Common myeloid progenitor, CD34-positive (primary cell): ENCODE measurements around the gene NUDT17.

Experiments used
- CTCF ChIA-PET: fragments of 350-600 bp; sonication (Branson Sonifier 250); formaldehyde crosslinking; loops from one replicate; lab custom pipeline; 2021; ENCODE audit warnings: antibody characterized with exemption; lab: Charles Lee
- POLR2A ChIA-PET: fragments of 350-600 bp; sonication (Branson Sonifier 250); formaldehyde crosslinking; loops from one replicate; lab custom pipeline; 2021; ENCODE audit warnings: antibody characterized with exemption; lab: Charles Lee
- DNase-seq, 3 donors: peaks; one replicate each; pipeline versions ENCODE4 v3.0.0 to v3.0.0-alpha.2; 2013
- H3K27ac ChIP-seq, 2 experiments: 1 replicate in 1 of 2; 2 replicates in 1 of 2; pipeline ENCODE4 v1.7.0; 2013; ENCODE audit warnings: inconsistent platforms in 2 of 2, low read length in 2 of 2, mild to moderate bottlenecking in 2 of 2, low read depth in 1 of 2, moderate library complexity in 1 of 2; ENCODE audit not compliant: severe bottlenecking in 2 of 2, insufficient read depth in 1 of 2, poor library complexity in 1 of 2
- H3K27me3 ChIP-seq, 5 experiments: replicated peaks in 2 of 5; 1 replicate in 3 of 5; 2 replicates in 2 of 5; pipeline versions ENCODE4 v1.6.1 to v1.7.0; 2013; ENCODE audit warnings: low read length in 4 of 5, mild to moderate bottlenecking in 2 of 5, moderate library complexity in 2 of 5, inconsistent platforms in 1 of 5; ENCODE audit not compliant: insufficient read depth in 5 of 5, control insufficient read depth in 4 of 5
- H3K36me3 ChIP-seq, 4 experiments: 1 replicate in 2 of 4; 2 replicates in 2 of 4; pipeline versions ENCODE4 v1.6.1 to v1.7.0; 2013; ENCODE audit warnings: low read length in 3 of 4, control low read depth in 1 of 4, mild to moderate bottlenecking in 1 of 4; ENCODE audit not compliant: control insufficient read depth in 4 of 4, insufficient read depth in 4 of 4
- H3K4me1 ChIP-seq, 4 experiments: 1 replicate in 3 of 4; 2 replicates in 1 of 4; pipeline versions ENCODE4 v1.6.1 to v1.7.1; 2013; ENCODE audit warnings: low read length in 3 of 4, mild to moderate bottlenecking in 3 of 4, control low read depth in 1 of 4, inconsistent platforms in 1 of 4, moderate library complexity in 1 of 4; ENCODE audit not compliant: control insufficient read depth in 4 of 4, insufficient read depth in 4 of 4; ENCODE audit errors: control extremely low read depth in 1 of 4
- H3K4me3 ChIP-seq, 7 experiments: 1 replicate in 4 of 7; 2 replicates in 3 of 7; pipeline versions ENCODE4 v1.5.1 to v1.7.0; 2013; ENCODE audit warnings: mild to moderate bottlenecking in 7 of 7, low read length in 6 of 7, moderate library complexity in 6 of 7, inconsistent platforms in 2 of 7, low read depth in 2 of 7, control low read depth in 1 of 7; ENCODE audit not compliant: insufficient read depth in 4 of 7, control insufficient read depth in 1 of 7; ENCODE audit errors: extremely low read depth in 1 of 7
- H3K9me3 ChIP-seq, 5 experiments: 1 replicate in 4 of 5; 2 replicates in 1 of 5; pipeline versions ENCODE4 v1.6.1 to v1.7.1; 2013; ENCODE audit warnings: low read length in 4 of 5, mild to moderate bottlenecking in 2 of 5, inconsistent platforms in 1 of 5, low read depth in 1 of 5, moderate library complexity in 1 of 5; ENCODE audit not compliant: control insufficient read depth in 4 of 5, insufficient read depth in 2 of 5; ENCODE audit errors: control extremely low read depth in 1 of 5
- WGBS: methylation state at CpG from one replicate; pipeline ENCODE4 v1.1.5; 2013; ENCODE audit not compliant: insufficient coverage; 5-methylcytosine and 5-hydroxymethylcytosine counted together

NUDT17 gene

DNA sequence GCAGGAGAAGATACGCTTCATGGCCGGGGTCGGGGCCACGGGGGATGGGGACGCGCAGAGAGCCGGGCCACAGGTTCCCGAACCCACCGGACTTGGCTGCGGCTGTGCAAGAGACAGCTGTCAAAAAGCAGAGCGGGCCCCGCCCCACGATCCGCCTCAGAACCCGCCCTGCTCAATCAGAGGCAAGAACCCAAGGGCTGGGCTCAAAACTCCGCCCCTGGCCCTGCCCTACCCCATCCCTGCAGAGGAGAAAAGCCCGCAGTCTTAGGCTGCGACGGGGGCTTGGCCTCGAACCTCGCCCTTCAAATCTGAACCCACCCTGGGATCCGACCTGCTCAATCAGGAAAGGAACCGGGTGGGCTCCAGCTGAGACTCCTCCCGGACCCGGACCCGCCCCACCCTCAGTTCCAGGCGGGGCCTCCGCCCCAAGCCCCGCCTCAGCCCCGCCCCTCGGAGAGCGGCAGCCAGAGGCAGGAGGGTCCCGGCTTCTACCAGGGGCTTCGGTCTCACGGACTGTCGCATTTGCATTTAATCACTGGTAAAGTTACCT lies 40.4 kb downstream of the NUDT17 start, which contains the start of gene ANKRD35:
Gene ANKRD35, minus strand, starts transcription at position 129 of the 550 bp plus-strand sequence. Its CDS starts 108 bp downstream, at position 21.
- H3K4me3 ChIP-seq = peak within 1 kb of the TSS; percentile 46 to 90 (median 74)
- no peaks in the 10 kb centered on the region for H3K36me3 ChIP-seq
- ChIA-PET POLR2A (interaction anchor here (0.6 kb wide), 2 partner anchors 9 to 133 kb away, joined by 5 to 6 read pairs; no protein-coding TSS in a partner anchor), CTCF (interaction anchor here (0.7 to 3.5 kb wide), 8 partner anchors 14 to 40 kb away, joined by 3 to 12 read pairs (median 5); partner anchors contain the start of genes ITGA10, NUDT17 and PIAS3)
- no peaks in the 10 kb centered on the region for H3K9me3 ChIP-seq
- no peak within 1 kb of the TSS for H3K27ac ChIP-seq
- peak; percentile 69 to 85 (median 84) for DNase-seq
- WGBS = under 1% methylated on average over 19 of the region's 36 CpGs
- H3K4me1 ChIP-seq = peaks cover 0 to 11% (median 9%) of the 10 kb centered on the region in 4 experiments
- H3K27me3 ChIP-seq = peaks cover 0 to 12% (median 2%) of the 10 kb centered on the region in 5 experiments

DNA sequence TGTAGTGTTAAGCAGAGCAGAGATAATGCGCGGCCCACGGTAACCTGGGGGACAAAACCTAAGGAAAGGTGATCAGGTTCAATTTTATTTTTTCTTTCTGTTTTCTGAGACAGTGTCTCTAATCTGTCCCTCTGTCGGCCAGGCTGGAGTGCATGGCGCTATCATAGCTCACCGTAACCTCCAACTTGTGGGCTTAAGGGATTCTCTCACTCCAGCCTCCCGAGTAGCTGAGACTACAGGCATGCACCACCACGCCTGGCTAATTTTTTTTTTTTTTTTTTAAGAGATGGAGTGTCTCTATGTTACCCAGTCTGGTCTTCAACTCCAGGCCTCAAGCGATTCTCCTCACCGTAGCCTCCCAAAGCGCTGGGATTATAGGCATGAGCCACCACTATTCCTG lies 41.0 kb downstream of the NUDT17 start:
- peaks cover 0 to 11% (median 9%) of the 10 kb centered on the region in 4 experiments for H3K4me1 ChIP-seq

DNA sequence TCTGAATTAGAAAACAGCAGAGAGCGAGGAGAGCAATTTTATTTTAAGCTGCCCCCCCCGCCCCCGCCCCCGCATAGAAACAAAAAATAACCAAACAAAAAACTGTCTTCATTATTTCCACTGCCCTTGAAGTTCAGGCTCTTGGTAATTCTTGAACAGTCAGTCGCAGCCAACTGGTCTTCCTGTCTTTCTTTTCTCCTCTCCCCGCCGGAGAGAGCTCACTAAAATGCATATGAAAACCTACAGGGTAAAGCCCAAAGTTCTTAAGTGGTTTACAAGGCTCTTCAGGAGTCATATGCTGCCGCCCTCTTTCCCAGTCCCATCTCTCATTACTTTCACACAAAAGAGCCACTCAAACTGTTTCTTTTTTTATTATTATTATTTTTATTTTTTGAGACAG lies 41.4 kb downstream of the NUDT17 start:
- POLR2A ChIA-PET = interaction anchor here (0.5 kb wide), 1 partner anchor 54 kb away, joined by 5 read pairs; no protein-coding TSS in a partner anchor
- CTCF ChIA-PET = interaction anchor here (1.3 to 1.9 kb wide), 2 partner anchors 18 to 28 kb away, joined by 3 to 6 read pairs; partner anchors contain the start of gene PIAS3

More for the DNA sequence above, 41.0 kb downstream of the NUDT17 start:
- peak in 2 of 3 donors; percentile 22 to 44 for DNase-seq
- WGBS = 71% methylated on average over 7 of the region's 11 CpGs
- no peaks in the 10 kb centered on the region for H3K36me3 ChIP-seq
- H3K27ac ChIP-seq = no peak overlapping the region
- CTCF ChIA-PET = interaction anchor here (1.3 to 1.9 kb wide), 3 partner anchors 17 to 28 kb away, joined by 3 to 6 read pairs (median 5); partner anchors contain the start of gene PIAS3
- H3K4me3 ChIP-seq = peak overlapping the region in 6 of 7 experiments; percentile 65 to 90 (median 78)
- POLR2A ChIA-PET = interaction anchor here (0.5 to 0.6 kb wide), 2 partner anchors 54 to 132 kb away, joined by 5 read pairs; no protein-coding TSS in a partner anchor
- H3K9me3 ChIP-seq = no peaks in the 10 kb centered on the region
- H3K27me3 ChIP-seq = peaks cover 0 to 12% (median 2%) of the 10 kb centered on the region in 5 experiments

DNA sequence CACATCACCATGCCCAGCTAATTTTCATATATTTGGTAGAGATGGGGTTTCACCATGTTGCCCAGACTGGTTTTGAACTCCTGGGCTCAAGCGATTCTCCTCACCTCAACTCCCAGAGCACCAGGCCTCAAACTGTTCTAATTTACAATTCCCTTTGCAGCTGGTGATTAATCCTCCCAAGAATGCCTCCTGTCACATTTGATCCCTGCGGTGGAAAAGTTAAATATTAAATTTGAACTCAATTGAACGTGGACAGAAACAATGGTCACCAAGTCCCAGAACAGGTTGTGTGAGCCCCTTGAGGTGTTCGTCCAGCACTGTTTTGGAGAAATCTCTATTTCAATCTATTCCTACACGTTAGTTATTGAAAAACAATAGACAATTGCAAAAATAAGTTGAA lies 42.2 kb downstream of the NUDT17 start:
- peaks cover 0 to 24% (median 17%) of the 10 kb centered on the region in 4 experiments for H3K4me1 ChIP-seq
- no peaks in the 10 kb centered on the region for H3K9me3 ChIP-seq
- CTCF ChIA-PET = interaction anchor here (1.0 kb wide), 1 partner anchor 23 kb away, joined by 4 read pairs; no protein-coding TSS in a partner anchor
- POLR2A ChIA-PET = no interaction called here
- peaks cover 0 to 12% (median 2%) of the 10 kb centered on the region in 5 experiments for H3K27me3 ChIP-seq
- H3K36me3 ChIP-seq = no peaks in the 10 kb centered on the region
- DNase-seq = no peak
- no peak overlapping the region for H3K27ac ChIP-seq
- WGBS = 100% methylated on average over 3 of the region's 5 CpGs
- H3K4me3 ChIP-seq = no peak overlapping the region

More for the DNA sequence above, 41.4 kb downstream of the NUDT17 start:
- Histone ChIP-seq H3K4me1 (peaks cover 0 to 16% (median 11%) of the 10 kb centered on the region in 4 experiments), H3K27ac (no peak overlapping the region), H3K27me3 (peaks cover 0 to 12% (median 2%) of the 10 kb centered on the region in 5 experiments), H3K4me3 (no peak overlapping the region), H3K36me3 (no peaks in the 10 kb centered on the region), H3K9me3 (no peaks in the 10 kb centered on the region)
- WGBS = 45% methylated on average over 1 of the region's 8 CpGs
- no peak for DNase-seq

DNA sequence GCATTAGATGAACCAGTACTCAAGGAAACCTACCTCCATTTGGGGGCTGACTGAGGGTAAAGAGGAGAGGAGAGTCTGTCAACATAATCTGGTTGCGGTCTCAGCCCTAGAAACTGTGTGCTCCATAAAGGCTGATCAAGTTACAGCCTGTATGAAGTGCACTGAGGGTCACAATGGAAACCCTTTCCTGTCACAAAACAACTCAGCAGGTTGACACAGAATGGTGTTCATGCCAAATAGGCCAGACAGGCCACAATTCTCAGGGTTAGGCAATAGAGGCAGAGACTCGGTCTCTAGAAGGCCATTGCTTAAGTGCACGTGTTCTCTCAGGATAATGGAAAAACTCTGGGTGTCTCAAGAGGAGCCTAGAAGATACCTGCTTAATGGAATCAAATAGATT lies 44.3 kb downstream of the NUDT17 start:
- H3K4me1 ChIP-seq = peaks cover 0 to 26% (median 18%) of the 10 kb centered on the region in 4 experiments
- no peak for DNase-seq
- CTCF ChIA-PET = interaction anchor here (0.6 to 4.7 kb wide), 6 partner anchors 17 to 142 kb away, joined by 3 to 41 read pairs (median 8); partner anchors contain the start of genes NUDT17 and PIAS3
- peaks cover 0 to 8% (median 2%) of the 10 kb centered on the region in 5 experiments for H3K27me3 ChIP-seq
- no peaks in the 10 kb centered on the region for H3K9me3 ChIP-seq
- no peaks in the 10 kb centered on the region for H3K36me3 ChIP-seq
- 96% methylated on average over 3 of the region's 3 CpGs for WGBS
- H3K4me3 ChIP-seq = no peak overlapping the region
- POLR2A ChIA-PET = no interaction called here
- no peak overlapping the region for H3K27ac ChIP-seq

DNA sequence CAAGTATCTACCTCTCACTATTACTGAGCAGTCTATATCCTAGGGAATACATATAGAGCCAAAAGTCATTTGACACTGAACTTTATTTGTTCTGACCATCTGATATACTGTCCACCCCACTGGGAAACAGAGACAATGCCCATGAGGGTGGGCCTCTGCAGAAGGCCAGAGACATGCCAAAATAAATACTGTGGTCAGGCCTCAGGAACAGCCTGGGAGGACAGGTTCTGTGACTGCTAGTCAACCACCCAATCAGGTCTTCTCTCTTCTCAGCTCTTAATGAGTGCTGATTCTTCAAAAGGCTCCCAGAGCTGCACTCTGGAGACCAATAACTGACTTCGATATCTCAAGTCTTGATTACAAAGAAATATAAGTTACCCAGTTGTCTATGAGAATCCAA lies 45.7 kb downstream of the NUDT17 start:
- H3K9me3 ChIP-seq = no peaks in the 10 kb centered on the region
- ChIA-PET POLR2A (no interaction called here), CTCF (interaction anchor here (0.7 to 4.7 kb wide), 16 partner anchors 8 to 130 kb away, joined by 3 to 53 read pairs (median 11); partner anchors contain the start of genes ANKRD34A, HJV, ITGA10 and NUDT17)
- H3K36me3 ChIP-seq = no peaks in the 10 kb centered on the region
- DNase-seq = no peak
- WGBS = no CpG with 5 or more reads among the region's 1 CpG
- H3K27me3 ChIP-seq = no peaks in the 10 kb centered on the region
- peaks cover 0 to 18% (median 13%) of the 10 kb centered on the region in 4 experiments for H3K4me1 ChIP-seq
- no peak overlapping the region for H3K27ac ChIP-seq
- H3K4me3 ChIP-seq = no peak overlapping the region
